Measurements from ENCODE around the gene TFPT. TPM values are rescaled to one million over a fixed set of nuclear protein-coding genes. Genes with fewer than 3 reads are reported as not detected.

The TFPT gene
- total RNA-seq, 1 experiment from 2014 or later: 26.6 TPM

- no peaks in the 10 kb centered on the region for H3K79me1 ChIP-seq (ENCODE audit: insufficient read depth, low read depth, low read length, poor library complexity, severe bottlenecking)
- peaks cover 4 to 8% of the 10 kb centered on the region in 2 experiments; a peak in 4 of 5 replicates for H3K9me3 Mint-ChIP-seq
- no peaks in the 10 kb centered on the region for H3K9me3 ChIP-seq (ENCODE audit: control insufficient read depth, low read depth, low read length)
- H4K8ac ChIP-seq (replicated peaks; ENCODE audit: insufficient read length, low read depth, low read length): no peak overlapping the region
- no peak overlapping the region for H3K23ac ChIP-seq (ENCODE audit: insufficient read length, low read depth, low read length)
- no peaks in the 10 kb centered on the region for H4K20me1 ChIP-seq (ENCODE audit: control insufficient read depth, insufficient read depth, insufficient read length)
- no peak overlapping the region for H3K27ac ChIP-seq (ENCODE audit: insufficient read length, low read depth, low read length)
- no peak overlapping the region for H2BK12ac ChIP-seq (ENCODE audit: insufficient read length, low read depth, low read length)
- no peak overlapping the region for H2BK15ac ChIP-seq (ENCODE audit: low read depth, low read length)
- no peak overlapping the region for H3K56ac ChIP-seq (ENCODE audit: insufficient read length, low read depth, low read length)
- H3K23me2 ChIP-seq (ENCODE audit: insufficient read length, low read depth, low read length, poor library complexity, severe bottlenecking): no peaks in the 10 kb centered on the region
- no peak overlapping the region for H4K91ac ChIP-seq (ENCODE audit: insufficient read length, low read depth, low read length)
- H4K5ac ChIP-seq (ENCODE audit: insufficient read length, low read depth, low read length): no peak overlapping the region
- no peak for DNase-seq
- no peak for TF ChIP-seq CTCF (conservative IDR thresholded peaks at IDR 0.05)
- no peak overlapping the region for H3K4me2 ChIP-seq (ENCODE audit: insufficient read depth, insufficient read length, low read length)
- H3K18ac ChIP-seq (ENCODE audit: insufficient read length, low read depth, low read length): no peak overlapping the region
- WGBS (ENCODE audit: extremely low coverage, insufficient read length, low lambda C conversion rate): no CpG with 5 or more reads among the region's 10 CpGs
- H3K4ac ChIP-seq (ENCODE audit: low read depth, low read length): no peak overlapping the region
- H3K27me3 ChIP-seq (ENCODE audit: insufficient read depth, low read length): no peaks in the 10 kb centered on the region
- no peak overlapping the region for H3T11ph ChIP-seq (ENCODE audit: low read length)
- H3K79me2 ChIP-seq (ENCODE audit: insufficient read depth, low read length): no peaks in the 10 kb centered on the region
- H2BK120ac ChIP-seq (ENCODE audit: low read depth, low read length, poor library complexity, severe bottlenecking): no peak overlapping the region
- H3K9ac ChIP-seq (ENCODE audit: extremely low read depth, insufficient read length, low read length): no peak overlapping the region
- H3K4me3 Mint-ChIP-seq: no peak overlapping the region
- H2AFZ ChIP-seq (ENCODE audit: low read length): no peak overlapping the region
- H3K36me3 Mint-ChIP-seq (ENCODE audit: insufficient read depth in 1 of 3, low read depth in 3 of 3): no peaks in the 10 kb centered on the region; a peak in 1 of 7 replicates
- no peak overlapping the region for H2BK5ac ChIP-seq (ENCODE audit: insufficient read length, low read length)
- no peak overlapping the region for H3K14ac ChIP-seq (ENCODE audit: insufficient read depth, low read length)
- peaks cover 2% of the 10 kb centered on the region for H3K27me3 Mint-ChIP-seq (ENCODE audit: low read depth)
- H3K27ac Mint-ChIP-seq: no peak overlapping the region; a peak in 1 of 7 replicates
- no peak overlapping the region for H2AK5ac ChIP-seq (ENCODE audit: insufficient read length, low read length)
- H2BK20ac ChIP-seq (ENCODE audit: low read depth, low read length, poor library complexity, severe bottlenecking): no peak overlapping the region
- peaks cover 0 to 5% of the 10 kb centered on the region in 2 experiments; a peak in 1 of 4 replicates for H3K4me1 Mint-ChIP-seq
- H3K4me1 ChIP-seq (ENCODE audit: insufficient read depth, low read length): no peaks in the 10 kb centered on the region
Observed at GRCh38 chr19:54073829-54074228, 41.6 kb downstream of the TFPT start.

All from H9 (cell line).